ENCODE results near the gene SRSF2. TPM values are rescaled to one million over a fixed set of nuclear protein-coding genes. Genes with fewer than 3 reads are reported as not detected.

Gene SRSF2
- polyA plus RNA-seq, 2 of the 4 experiments (the other 2 are of a cell fraction): 338 to 412 TPM

- no peaks in the 10 kb centered on the region for H3K9me3 ChIP-seq
- WGBS (ENCODE audit: missing lambda C conversion rate): 1% methylated on average over 5 of the region's 5 CpGs
- peak overlapping the region; percentile 86 for H3K4me2 ChIP-seq
- H3K27ac ChIP-seq: peak overlapping the region; percentile 54 to 98; a peak in 4 of 6 replicates
- ChIA-PET POLR2A (interaction anchor here (0.6 to 2.7 kb wide), 3 partner anchors 9 to 334 kb away, joined by 3 to 8 read pairs (median 3); partner anchors contain the start of genes JMJD6 and METTL23), CTCF (interaction anchor here (0.6 to 5.3 kb wide), 9 partner anchors 8 to 691 kb away, joined by 3 to 31 read pairs (median 4); partner anchors contain the start of gene METTL23)
- peak in 1 of 2 experiments; percentile 40 for DNase-seq (ENCODE audit: low read depth in 1 of 2, low spot score in 1 of 2)
- no peak for TF ChIP-seq USF2 (IDR thresholded peaks at IDR 0.05)
- TF ChIP-seq JUN (IDR thresholded peaks at IDR 0.05): 0 out of 5 replicates have a peak, but pooled peaks of 1 of the 2 experiments have one; percentile 28
- TF ChIP-seq TFCP2L1 (CRISPR knock-in tag; IDR thresholded peaks at IDR 0.05): peak; percentile 54; the same call in 1 of the 2 replicates
- peak; percentile 89 for TF ChIP-seq FOSB (CRISPR knock-in tag; IDR thresholded peaks at IDR 0.05)
- no peak for TF ChIP-seq REST (IDR thresholded peaks at IDR 0.05)
- 0 out of 2 replicates have a peak, but pooled peaks have one; percentile 31 for TF ChIP-seq ZSCAN20 (CRISPR knock-in tag; IDR thresholded peaks at IDR 0.05)
- no peak for TF ChIP-seq MAZ (IDR thresholded peaks at IDR 0.05; ENCODE audit: borderline replicate concordance, low read depth, low read length)
- 0 out of 2 replicates have a peak, but pooled peaks have one; percentile 68 for TF ChIP-seq HOXA7 (CRISPR knock-in tag; IDR thresholded peaks at IDR 0.05)
- H3K4me1 ChIP-seq: peaks cover 37% of the 10 kb centered on the region
- FAIRE-seq: peak; percentile 36
- peak overlapping the region; percentile 95 for H3K4me3 ChIP-seq
- no peak for ATAC-seq
Observed at GRCh38 chr17:76735006-76735405, 2.1 kb downstream of the SRSF2 start.

GRCh38 chr17:76734080-76734840, 2.9 kb downstream of the SRSF2 start:
- WGBS (ENCODE audit: missing lambda C conversion rate): 18% methylated on average over 8 of the region's 8 CpGs
- peak overlapping the region in 1 of 2 experiments; percentile 54; a peak in 2 of 6 replicates for H3K27ac ChIP-seq
- 0 out of 2 replicates have a peak, but pooled peaks have one; percentile 79 for TF ChIP-seq TFCP2L1 (CRISPR knock-in tag; IDR thresholded peaks at IDR 0.05)
- no peak for TF ChIP-seq CHD4 (IDR thresholded peaks at IDR 0.05; ENCODE audit: borderline replicate concordance)
- TF ChIP-seq TP53 (CRISPR knock-in tag; IDR thresholded peaks at IDR 0.05): no peak
- DNase-seq (ENCODE audit: low read depth in 1 of 2, low spot score in 1 of 2) (peak in 1 of 2 experiments; percentile 36), FAIRE-seq (no peak), ATAC-seq (no peak)
- H3K4me1 ChIP-seq: peaks cover 36% of the 10 kb centered on the region
- no peaks in the 10 kb centered on the region for H3K9me3 ChIP-seq
- H3K4me2 ChIP-seq: peak overlapping the region; percentile 86
- H3K4me3 ChIP-seq: peak overlapping the region; percentile 95
- POLR2A ChIA-PET: interaction anchor here (0.6 to 1.2 kb wide), 2 partner anchors 150 to 335 kb away, joined by 3 read pairs; no protein-coding TSS in a partner anchor
- CTCF ChIA-PET: interaction anchor here (0.6 to 5.3 kb wide), 8 partner anchors 8 to 332 kb away, joined by 3 to 31 read pairs (median 4); no protein-coding TSS in a partner anchor

GRCh38 chr17:76733618-76733957, 3.5 kb downstream of the SRSF2 start:
- Histone ChIP-seq H3K4me3 (peak overlapping the region; percentile 95), H3K27ac (no peak overlapping the region), H3K4me1 (peaks cover 29% of the 10 kb centered on the region), H3K4me2 (peak overlapping the region; percentile 86), H3K9me3 (no peaks in the 10 kb centered on the region)
- ChIA-PET CTCF (interaction anchor here (1.0 to 5.3 kb wide), 4 partner anchors 12 to 211 kb away, joined by 3 to 31 read pairs (median 8); no protein-coding TSS in a partner anchor), POLR2A (no interaction called here)
- 60% methylated on average over 1 of the region's 1 CpG for WGBS (ENCODE audit: missing lambda C conversion rate)
- DNase-seq (ENCODE audit: low read depth in 1 of 2, low spot score in 1 of 2): no peak
- ATAC-seq: no peak
- no peak for TF ChIP-seq JUNB (IDR thresholded peaks at IDR 0.05)
- no peak for TF ChIP-seq HMGXB4 (CRISPR knock-in tag; IDR thresholded peaks at IDR 0.05; ENCODE audit: borderline replicate concordance)
- no peak for TF ChIP-seq PBX3 (IDR thresholded peaks at IDR 0.05)
- TF ChIP-seq POLR2AphosphoS2 (conservative IDR thresholded peaks at IDR 0.05; ENCODE audit: low read length): peak; percentile 67; the same call in 1 of the 2 replicates
- TF ChIP-seq TFCP2L1 (CRISPR knock-in tag; IDR thresholded peaks at IDR 0.05): 0 out of 2 replicates have a peak, but pooled peaks have one; percentile 14
- no peak for TF ChIP-seq NR3C1 (IDR thresholded peaks at IDR 0.05)
- no peak for TF ChIP-seq E2F6 (IDR thresholded peaks at IDR 0.05; ENCODE audit: borderline replicate concordance, low read depth)
- no peak for TF ChIP-seq SREBF2 (IDR thresholded peaks at IDR 0.05)
- TF ChIP-seq JUN (IDR thresholded peaks at IDR 0.05): peak in 1 of 2 experiments; percentile 28; a peak in 3 of 5 replicates
- TF ChIP-seq HOXA7 (CRISPR knock-in tag; IDR thresholded peaks at IDR 0.05): no peak
- no peak for TF ChIP-seq ZNF302 (CRISPR knock-in tag; IDR thresholded peaks at IDR 0.05)
- TF ChIP-seq NPAS2 (CRISPR knock-in tag; IDR thresholded peaks at IDR 0.05; ENCODE audit: borderline replicate concordance): no peak
- TF ChIP-seq ESRRA (IDR thresholded peaks at IDR 0.05; ENCODE audit: borderline replicate concordance, low read length): no peak
- no peak for FAIRE-seq
